ENCODE measurements around the gene FMO2. TPM values are rescaled to one million over a fixed set of nuclear protein-coding genes. Genes with fewer than 3 reads are reported as not detected.

Gene FMO2
- polyA plus RNA-seq, 6 donors from 2014 or later: 0.09 TPM; not detected in 5

GRCh38 chr1:171258943-171259342, 73.8 kb downstream of the FMO2 start:
- Mint-ChIP-seq H3K36me3 (no peaks in the 10 kb centered on the region), H3K4me3 (no peak overlapping the region), H3K27ac (no peak overlapping the region), H3K9me3 (no peaks in the 10 kb centered on the region), H3K27me3 (peaks cover 0 to 7% (median 4%) of the 10 kb centered on the region in 3 donors), H3K4me1 (no peaks in the 10 kb centered on the region)
- DNase-seq: no peak
- ATAC-seq (ENCODE audit: low read depth in 2 of 2): no peak

Other genes starting within 250 kb of the FMO2 start
- not detected for gene MROH9, start 249.8 kb upstream of the FMO2 start, polyA plus RNA-seq (ENCODE audit: low read depth in 6 of 6)
- gene FMO3, start 94.4 kb upstream of the FMO2 start, polyA plus RNA-seq (ENCODE audit: low read depth in 6 of 6): under 1 TPM in 1 of 6 donors, not detected in 5; 0.36 TPM
- 1 to 10 TPM in 5 of 6 donors, under 1 TPM in 1; 0.84 to 5.6 (median 1.7) TPM for gene FMO1, start 63.2 kb downstream of the FMO2 start, polyA plus RNA-seq (ENCODE audit: low read depth in 6 of 6)
- 1 to 10 TPM; 1.9 to 7.2 (median 4.5) TPM for gene FMO4, start 128.9 kb downstream of the FMO2 start, polyA plus RNA-seq (ENCODE audit: low read depth in 6 of 6)

Measured in naive B cell (primary cell).